ENCODE data around the gene PACRG. TPM values are rescaled to one million over a fixed set of nuclear protein-coding genes. Genes with fewer than 3 reads are reported as not detected.

Gene PACRG
- total RNA-seq, 1 experiment from 2014 or later, result not detected

- in situ Hi-C loops (cut with HindIII; ENCODE audit: low pct_unique_long_range_greater_than_20kb, low sequenced_read_pairs), result no loop called here
- no peak for DNase-seq (ENCODE audit: low read depth)
Observed at GRCh38 chr6:162849269-162849668, 121.5 kb downstream of the PACRG start.

GRCh38 chr6:162852192-162852591 is 124.4 kb downstream of the PACRG start:
- in situ Hi-C loops (cut with HindIII; ENCODE audit: low pct_unique_long_range_greater_than_20kb, low sequenced_read_pairs), result no loop called here

GRCh38 chr6:162852840-162853577 is 125.2 kb downstream of the PACRG start:
- DNase-seq (ENCODE audit: low read depth), result no peak
- in situ Hi-C loops (cut with HindIII; ENCODE audit: low pct_unique_long_range_greater_than_20kb, low sequenced_read_pairs), result no loop called here

More at GRCh38 chr6:162852192-162852591, 124.4 kb downstream of the PACRG start:
- no peak for DNase-seq (ENCODE audit: low read depth)

- no peak for DNase-seq (ENCODE audit: low read depth)
- in situ Hi-C loops (cut with HindIII; ENCODE audit: low pct_unique_long_range_greater_than_20kb, low sequenced_read_pairs), result no loop called here
Observed at GRCh38 chr6:162854228-162854627, 126.5 kb downstream of the PACRG start.

- in situ Hi-C loops (cut with HindIII; ENCODE audit: low pct_unique_long_range_greater_than_20kb, low sequenced_read_pairs), result no loop called here
- DNase-seq (ENCODE audit: low read depth), result no peak
Observed at GRCh38 chr6:162854734-162855191, 127.0 kb downstream of the PACRG start.

- in situ Hi-C loops (cut with HindIII; ENCODE audit: low pct_unique_long_range_greater_than_20kb, low sequenced_read_pairs), result no loop called here
- peak; percentile 62 for DNase-seq (ENCODE audit: low read depth)
Observed at GRCh38 chr6:162856885-162857284, 129.1 kb downstream of the PACRG start.

- no peak for DNase-seq (ENCODE audit: low read depth)
- in situ Hi-C loops (cut with HindIII; ENCODE audit: low pct_unique_long_range_greater_than_20kb, low sequenced_read_pairs), result no loop called here
Observed at GRCh38 chr6:162857326-162857725, 129.6 kb downstream of the PACRG start.

- no peak for DNase-seq (ENCODE audit: low read depth)
- in situ Hi-C loops (cut with HindIII; ENCODE audit: low pct_unique_long_range_greater_than_20kb, low sequenced_read_pairs), result no loop called here
Observed at GRCh38 chr6:162862462-162862861, 134.7 kb downstream of the PACRG start.

GRCh38 chr6:162862941-162863340 is 135.2 kb downstream of the PACRG start:
- in situ Hi-C loops (cut with HindIII; ENCODE audit: low pct_unique_long_range_greater_than_20kb, low sequenced_read_pairs), result no loop called here
- DNase-seq (ENCODE audit: low read depth), result no peak

- no peak for DNase-seq (ENCODE audit: low read depth)
- in situ Hi-C loops (cut with HindIII; ENCODE audit: low pct_unique_long_range_greater_than_20kb, low sequenced_read_pairs), result no loop called here
Observed at GRCh38 chr6:162863821-162864220, 136.0 kb downstream of the PACRG start.

- DNase-seq (ENCODE audit: low read depth), result no peak
- in situ Hi-C loops (cut with HindIII; ENCODE audit: low pct_unique_long_range_greater_than_20kb, low sequenced_read_pairs), result no loop called here
Observed at GRCh38 chr6:162864911-162865310, 137.1 kb downstream of the PACRG start.

GRCh38 chr6:162866656-162867055 is 138.9 kb downstream of the PACRG start:
- in situ Hi-C loops (cut with HindIII; ENCODE audit: low pct_unique_long_range_greater_than_20kb, low sequenced_read_pairs), result no loop called here
- no peak for DNase-seq (ENCODE audit: low read depth)

- DNase-seq (ENCODE audit: low read depth), result no peak
- in situ Hi-C loops (cut with HindIII; ENCODE audit: low pct_unique_long_range_greater_than_20kb, low sequenced_read_pairs), result no loop called here
Observed at GRCh38 chr6:162868397-162868796, 140.6 kb downstream of the PACRG start.

GRCh38 chr6:162871966-162872365 is 144.2 kb downstream of the PACRG start:
- in situ Hi-C loops (cut with HindIII; ENCODE audit: low pct_unique_long_range_greater_than_20kb, low sequenced_read_pairs), result no loop called here

GRCh38 chr6:162873537-162873936 is 145.8 kb downstream of the PACRG start:
- in situ Hi-C loops (cut with HindIII; ENCODE audit: low pct_unique_long_range_greater_than_20kb, low sequenced_read_pairs), result no loop called here
- DNase-seq (ENCODE audit: low read depth), result no peak

More at GRCh38 chr6:162871966-162872365, 144.2 kb downstream of the PACRG start:
- no peak for DNase-seq (ENCODE audit: low read depth)

- in situ Hi-C loops (cut with HindIII; ENCODE audit: low pct_unique_long_range_greater_than_20kb, low sequenced_read_pairs), result no loop called here
- no peak for DNase-seq (ENCODE audit: low read depth)
Observed at GRCh38 chr6:162875070-162875469, 147.3 kb downstream of the PACRG start.

- no peak for DNase-seq (ENCODE audit: low read depth)
- in situ Hi-C loops (cut with HindIII; ENCODE audit: low pct_unique_long_range_greater_than_20kb, low sequenced_read_pairs), result no loop called here
Observed at GRCh38 chr6:162882801-162883481, 155.2 kb downstream of the PACRG start.

- no peak for DNase-seq (ENCODE audit: low read depth)
- in situ Hi-C loops (cut with HindIII; ENCODE audit: low pct_unique_long_range_greater_than_20kb, low sequenced_read_pairs), result no loop called here
Observed at GRCh38 chr6:162887981-162888689, 160.4 kb downstream of the PACRG start.

- in situ Hi-C loops (cut with HindIII; ENCODE audit: low pct_unique_long_range_greater_than_20kb, low sequenced_read_pairs), result no loop called here
- DNase-seq (ENCODE audit: low read depth), result no peak
Observed at GRCh38 chr6:162889303-162889702, 161.5 kb downstream of the PACRG start.

Measured in Caki2 (cell line).